ENCODE results near the gene KIF18B.

Gene KIF18B

GRCh38 chr17:44988044-44988942 lies 40.7 kb upstream of the KIF18B start:
- in situ Hi-C loops (cut with MboI; ENCODE audit: low sequenced_read_pairs, unreplicated experiment): no loop called here
- TF ChIP-seq, protein P1, sequence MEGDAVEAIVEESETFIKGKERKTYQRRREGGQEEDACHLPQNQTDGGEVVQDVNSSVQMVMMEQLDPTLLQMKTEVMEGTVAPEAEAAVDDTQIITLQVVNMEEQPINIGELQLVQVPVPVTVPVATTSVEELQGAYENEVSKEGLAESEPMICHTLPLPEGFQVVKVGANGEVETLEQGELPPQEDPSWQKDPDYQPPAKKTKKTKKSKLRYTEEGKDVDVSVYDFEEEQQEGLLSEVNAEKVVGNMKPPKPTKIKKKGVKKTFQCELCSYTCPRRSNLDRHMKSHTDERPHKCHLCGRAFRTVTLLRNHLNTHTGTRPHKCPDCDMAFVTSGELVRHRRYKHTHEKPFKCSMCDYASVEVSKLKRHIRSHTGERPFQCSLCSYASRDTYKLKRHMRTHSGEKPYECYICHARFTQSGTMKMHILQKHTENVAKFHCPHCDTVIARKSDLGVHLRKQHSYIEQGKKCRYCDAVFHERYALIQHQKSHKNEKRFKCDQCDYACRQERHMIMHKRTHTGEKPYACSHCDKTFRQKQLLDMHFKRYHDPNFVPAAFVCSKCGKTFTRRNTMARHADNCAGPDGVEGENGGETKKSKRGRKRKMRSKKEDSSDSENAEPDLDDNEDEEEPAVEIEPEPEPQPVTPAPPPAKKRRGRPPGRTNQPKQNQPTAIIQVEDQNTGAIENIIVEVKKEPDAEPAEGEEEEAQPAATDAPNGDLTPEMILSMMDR (IDR thresholded peaks at IDR 0.05; ENCODE audit: borderline replicate concordance, control extremely low read depth, extremely low read depth, insufficient read depth, missing control alignments): no peak
- no peak for DNase-seq (ENCODE audit: low spot score)

GRCh38 chr17:44983563-44983962 lies 36.0 kb upstream of the KIF18B start:
- TF ChIP-seq, protein P1 (IDR thresholded peaks at IDR 0.05; ENCODE audit: borderline replicate concordance, control extremely low read depth, extremely low read depth, insufficient read depth, missing control alignments): no peak
- no peak for DNase-seq (ENCODE audit: low spot score)
- in situ Hi-C loops (cut with MboI; ENCODE audit: low sequenced_read_pairs, unreplicated experiment): no loop called here

- DNase-seq (ENCODE audit: low spot score): no peak
- TF ChIP-seq, protein P1 (IDR thresholded peaks at IDR 0.05; ENCODE audit: borderline replicate concordance, control extremely low read depth, extremely low read depth, insufficient read depth, missing control alignments): no peak
- in situ Hi-C loops (cut with MboI; ENCODE audit: low sequenced_read_pairs, unreplicated experiment): no loop called here
Measured at GRCh38 chr17:44982113-44982702, 34.6 kb upstream of the KIF18B start.

GRCh38 chr17:44981221-44981968 lies 33.8 kb upstream of the KIF18B start:
- in situ Hi-C loops (cut with MboI; ENCODE audit: low sequenced_read_pairs, unreplicated experiment): no loop called here
- no peak for DNase-seq (ENCODE audit: low spot score)
- TF ChIP-seq, protein P1 (IDR thresholded peaks at IDR 0.05; ENCODE audit: borderline replicate concordance, control extremely low read depth, extremely low read depth, insufficient read depth, missing control alignments): no peak

- TF ChIP-seq, protein P1 (IDR thresholded peaks at IDR 0.05; ENCODE audit: borderline replicate concordance, control extremely low read depth, extremely low read depth, insufficient read depth, missing control alignments): no peak
- no peak for DNase-seq (ENCODE audit: low spot score)
- in situ Hi-C loops (cut with MboI; ENCODE audit: low sequenced_read_pairs, unreplicated experiment): no loop called here
Measured at GRCh38 chr17:44979426-44979995, 31.9 kb upstream of the KIF18B start.

GRCh38 chr17:44978807-44979206 lies 31.2 kb upstream of the KIF18B start:
- TF ChIP-seq, protein P1 (IDR thresholded peaks at IDR 0.05; ENCODE audit: borderline replicate concordance, control extremely low read depth, extremely low read depth, insufficient read depth, missing control alignments): no peak
- no peak for DNase-seq (ENCODE audit: low spot score)
- in situ Hi-C loops (cut with MboI; ENCODE audit: low sequenced_read_pairs, unreplicated experiment): no loop called here
